Adrenal gland (tissue), 12 donors: Measurements from ENCODE around the gene CDRT4. TPM values are rescaled to one million over a fixed set of nuclear protein-coding genes. Genes with fewer than 3 reads are reported as not detected.

Source experiments
- DNase-seq, 7 donors: peaks; one replicate each; pipeline ENCODE4 v3.0.0-alpha.2; 2019 to 2020
- H3K27ac ChIP-seq, 5 donors: fragments of 200-600 bp; sonication (generic) in 4 of 5; 1 replicate in 3 of 5; 2 replicates in 2 of 5; pipeline versions ENCODE4 v1.5.1 to v1.8.0; 2016 to 2020; ENCODE audit warnings: mild to moderate bottlenecking in 1 of 5
- H3K27me3 ChIP-seq: fragments of 200-600 bp; 2 replicates; pipeline ENCODE4 v1.8.0; 2021
- H3K36me3 ChIP-seq, 2 donors: fragments of 200-600 bp; replicated peaks in 1 of 2; 1 replicate in 1 of 2; 2 replicates in 1 of 2; pipeline versions ENCODE4 v1.5.1 to v1.8.0; 2018 to 2022
- H3K4me1 ChIP-seq, 2 donors: fragments of 200-600 bp; replicated peaks in 1 of 2; 1 replicate in 1 of 2; 2 replicates in 1 of 2; pipeline versions ENCODE4 v1.5.1 to v1.8.0; 2018 to 2021
- H3K4me3 ChIP-seq, 4 donors: fragments of 200-600 bp; sonication (generic) in 3 of 4; one replicate each; pipeline ENCODE4 v1.5.1; 2016 to 2018
- H3K9me3 ChIP-seq, 3 donors: fragments of 200-600 bp; sonication (generic) in 1 of 3; replicated peaks in 1 of 3; 1 replicate in 2 of 3; 2 replicates in 1 of 3; pipeline versions ENCODE4 v1.5.1 to v1.8.0; 2016 to 2021
- POLR2A ChIP-seq, 2 donors: fragments of 450-650 bp; IDR thresholded peaks; one replicate each; pipeline ENCODE4 v1.6.1; 2017; ENCODE audit warnings: antibody characterized with exemption in 2 of 2, mild to moderate bottlenecking in 2 of 2, moderate library complexity in 1 of 2
- WGBS, 4 donors: extraction: QIAGEN DNeasy Blood & Tissue Kit in 2 of 4; methylation state at CpG; one replicate each; pipeline versions ENCODE4 v1.1.5 to v1.1.7; 2013 to 2017; 5-methylcytosine and 5-hydroxymethylcytosine counted together
- intact Hi-C, 2 donors: fragments of 100-400 bp; cut with DNase I; formaldehyde crosslinking; loops; one replicate each; pipeline versions ENCODE4 v1.14.1 to v1.15.0; 2022 to 2023
- polyA plus RNA-seq, 3 donors: library from polyadenylated mRNA; stranded (reverse); fragments of 200-250 nt in 2 of 3; fragments of 350-450 nt in 1 of 3; fragmentation: Illumina TruSeq in 1 of 3; extraction: RNeasy Lipid Tissue Mini Kit (QIAGEN cat#74804) in 1 of 3; gene quantifications; one replicate each; pipeline ENCODE4 v1.2.3, GENCODE V29; 2013 to 2014
- total RNA-seq, 9 donors: library from RNA; depleted of rRNA in 4 of 9; stranded (reverse); fragments of >200 nt in 4 of 9; fragments of 120-200 nt in 1 of 9; fragmentation: NEBNext Ultra II Directional in 1 of 9; extraction: Animal tissue kit (Norgen Biotek cat#: 25700) in 1 of 9; gene quantifications; one replicate each; pipeline versions ENCODE4 v1.1.0 to v1.2.4, GENCODE V29; 2013 to 2023
- TF ChIP-seq, protein P1 (sequence below), 6 experiments: fragments of 450-650 bp in 4 of 6; fragments of 200-600 bp in 2 of 6; sonication (generic) in 1 of 6; IDR thresholded peaks; 1 replicate in 5 of 6; 2 replicates in 1 of 6; pipeline versions ENCODE4 v1.5.1 to v1.8.0; 2016 to 2021; ENCODE audit warnings: antibody characterized with exemption in 6 of 6, mild to moderate bottlenecking in 2 of 6, moderate library complexity in 1 of 6
- donor health status: healthy with polysubstance abuse.
- donor health status: Bipolar disorder and iron deficiency.
- donor health status: DM: yes; HTN: yes; CAD: no.
- donor health status: DM: no; HTN: no; CAD: no.
- donor health status: DM: no; HTN: no; CAD: no.
- donor health status: DM: yes; HTN: yes; CAD: no.

CDRT4 gene
- total and polyA plus RNA-seq, 12 donors, result 1.5 to 49.6 (median 11.5) TPM

DNA sequence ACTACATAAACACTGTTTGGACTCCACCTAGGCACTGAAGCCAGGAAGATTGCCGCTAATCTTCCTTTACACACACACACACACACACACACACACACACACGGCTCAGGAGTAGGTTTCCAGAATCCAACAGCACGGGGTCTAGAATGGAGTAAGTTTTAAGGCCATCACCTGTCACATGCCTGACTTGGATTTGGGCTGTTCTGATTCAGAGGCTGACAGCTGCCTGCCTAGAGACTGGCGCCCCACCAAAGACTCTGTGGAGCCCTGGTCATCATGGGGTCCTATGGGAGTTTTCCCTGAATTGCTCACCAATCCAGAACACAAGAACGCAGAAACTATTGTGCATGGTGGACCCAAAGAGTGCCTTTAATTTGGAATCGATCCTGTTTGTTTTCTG is 10.9 kb downstream of the CDRT4 start:
- H3K36me3 ChIP-seq, result no peaks in the 10 kb centered on the region
- DNase-seq, result no peak
- no peaks in the 10 kb centered on the region for H3K27me3 ChIP-seq
- peak overlapping the region in 1 of 5 donors; percentile 68 for H3K27ac ChIP-seq
- 85 to 97% (median 92%) methylated on average over 6 of the region's 6 CpGs for WGBS, 4 donors
- peaks cover 8 to 16% of the 10 kb centered on the region in 2 donors for H3K4me1 ChIP-seq
- no peak overlapping the region for H3K4me3 ChIP-seq
- intact Hi-C loops, result no loop called here
- TF ChIP-seq, protein P1, sequence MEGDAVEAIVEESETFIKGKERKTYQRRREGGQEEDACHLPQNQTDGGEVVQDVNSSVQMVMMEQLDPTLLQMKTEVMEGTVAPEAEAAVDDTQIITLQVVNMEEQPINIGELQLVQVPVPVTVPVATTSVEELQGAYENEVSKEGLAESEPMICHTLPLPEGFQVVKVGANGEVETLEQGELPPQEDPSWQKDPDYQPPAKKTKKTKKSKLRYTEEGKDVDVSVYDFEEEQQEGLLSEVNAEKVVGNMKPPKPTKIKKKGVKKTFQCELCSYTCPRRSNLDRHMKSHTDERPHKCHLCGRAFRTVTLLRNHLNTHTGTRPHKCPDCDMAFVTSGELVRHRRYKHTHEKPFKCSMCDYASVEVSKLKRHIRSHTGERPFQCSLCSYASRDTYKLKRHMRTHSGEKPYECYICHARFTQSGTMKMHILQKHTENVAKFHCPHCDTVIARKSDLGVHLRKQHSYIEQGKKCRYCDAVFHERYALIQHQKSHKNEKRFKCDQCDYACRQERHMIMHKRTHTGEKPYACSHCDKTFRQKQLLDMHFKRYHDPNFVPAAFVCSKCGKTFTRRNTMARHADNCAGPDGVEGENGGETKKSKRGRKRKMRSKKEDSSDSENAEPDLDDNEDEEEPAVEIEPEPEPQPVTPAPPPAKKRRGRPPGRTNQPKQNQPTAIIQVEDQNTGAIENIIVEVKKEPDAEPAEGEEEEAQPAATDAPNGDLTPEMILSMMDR (IDR thresholded peaks at IDR 0.05), result no peak
- TF ChIP-seq POLR2A (IDR thresholded peaks at IDR 0.05), result no peak
- H3K9me3 ChIP-seq, result no peaks in the 10 kb centered on the region

DNA sequence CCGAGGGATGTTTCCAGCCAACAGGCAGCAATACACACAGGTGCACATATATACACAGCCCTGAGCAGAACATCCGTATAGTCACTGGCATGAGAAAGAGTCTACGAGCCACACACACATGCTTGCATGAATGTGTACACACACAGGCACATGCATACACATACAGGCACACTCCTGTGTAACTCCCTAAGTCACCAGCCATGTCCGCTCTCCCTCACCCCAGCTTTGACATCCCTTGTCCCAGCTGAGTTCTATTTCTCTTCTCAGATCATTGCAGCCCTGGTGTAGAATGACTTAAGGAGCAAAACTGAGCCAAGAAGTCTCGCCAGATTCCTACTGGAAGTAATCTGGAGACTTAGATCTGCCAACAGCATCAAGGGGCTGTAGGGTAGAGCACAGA is 13.1 kb downstream of the CDRT4 start:
- Histone ChIP-seq H3K27me3 (no peaks in the 10 kb centered on the region), H3K4me1 (peaks cover 8 to 16% of the 10 kb centered on the region in 2 donors), H3K9me3 (no peaks in the 10 kb centered on the region), H3K27ac (peak overlapping the region in 1 of 5 donors; percentile 10), H3K36me3 (no peaks in the 10 kb centered on the region), H3K4me3 (no peak overlapping the region)
- TF ChIP-seq, protein P1 (IDR thresholded peaks at IDR 0.05), result no peak
- no peak for TF ChIP-seq POLR2A (IDR thresholded peaks at IDR 0.05)
- intact Hi-C loops, result no loop called here
- no peak for DNase-seq
- 96 to 100% (median 99%) methylated on average over 5 of the region's 5 CpGs for WGBS, 4 donors

DNA sequence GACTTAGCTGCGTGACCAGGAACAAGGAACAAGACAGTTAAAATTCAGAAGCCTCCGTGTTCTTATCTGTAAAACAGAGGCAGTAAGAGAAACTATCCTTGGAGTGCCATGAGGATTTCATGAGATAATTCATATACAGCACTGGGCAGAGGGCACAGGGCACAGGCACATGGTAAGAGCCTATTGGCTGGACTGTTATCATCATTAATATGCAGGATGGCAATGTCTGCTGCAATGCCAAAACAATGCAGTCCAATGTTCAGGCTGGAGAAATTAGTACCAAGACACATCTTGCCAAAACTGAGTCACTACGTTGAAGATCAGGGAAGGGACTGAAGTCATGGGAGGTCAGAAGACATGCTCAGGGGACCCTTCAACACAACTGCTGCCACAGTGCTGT is 13.6 kb downstream of the CDRT4 start:
- TF ChIP-seq, protein P1 (IDR thresholded peaks at IDR 0.05), result no peak
- TF ChIP-seq POLR2A (IDR thresholded peaks at IDR 0.05), result no peak
- Histone ChIP-seq H3K36me3 (no peaks in the 10 kb centered on the region), H3K9me3 (no peaks in the 10 kb centered on the region), H3K27me3 (no peaks in the 10 kb centered on the region), H3K27ac (peak overlapping the region in 1 of 5 donors; percentile 10), H3K4me3 (no peak overlapping the region), H3K4me1 (peaks cover 8 to 16% of the 10 kb centered on the region in 2 donors)
- 51 to 61% (median 57%) methylated on average over 3 of the region's 3 CpGs for WGBS, 4 donors
- peak in 1 of 7 donors; percentile 15 for DNase-seq
- intact Hi-C loops, result no loop called here

DNA sequence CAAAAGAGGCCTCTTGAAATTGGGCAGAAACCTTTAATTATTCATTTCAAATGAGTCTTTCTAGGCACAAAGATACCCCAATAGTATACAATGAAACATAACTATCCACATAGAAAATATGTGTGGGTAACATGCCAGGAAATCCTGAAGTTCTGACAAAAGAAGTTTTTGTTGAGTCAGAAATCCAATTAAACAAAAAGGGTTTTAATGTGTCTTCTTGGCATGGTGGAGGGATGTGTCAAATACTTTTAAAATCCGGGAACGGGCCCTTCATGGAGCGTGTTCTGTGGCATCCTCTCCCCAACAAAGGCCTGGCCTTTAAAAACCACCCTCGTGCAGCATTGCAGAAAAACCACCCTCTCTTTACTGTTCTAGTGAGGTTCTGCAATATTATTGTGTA is 14.2 kb downstream of the CDRT4 start:
- TF ChIP-seq, protein P1 (IDR thresholded peaks at IDR 0.05), result no peak
- TF ChIP-seq POLR2A (IDR thresholded peaks at IDR 0.05), result no peak
- peaks cover 8 to 16% of the 10 kb centered on the region in 2 donors for H3K4me1 ChIP-seq
- intact Hi-C loops, result no loop called here
- H3K4me3 ChIP-seq, result no peak overlapping the region
- WGBS, 4 donors, result 82 to 90% (median 86%) methylated on average over 4 of the region's 4 CpGs
- H3K9me3 ChIP-seq, result no peaks in the 10 kb centered on the region
- peak overlapping the region in 1 of 5 donors; percentile 10 for H3K27ac ChIP-seq
- H3K36me3 ChIP-seq, result no peaks in the 10 kb centered on the region
- no peak for DNase-seq
- no peaks in the 10 kb centered on the region for H3K27me3 ChIP-seq
